T follicular helper cell (primary cell): ENCODE data around the gene NLRP9.

Experiments
- DNase-seq: peaks from one replicate; pipeline ENCODE4 v3.0.0-alpha.2; 2020; ENCODE audit warnings: low read depth

Gene NLRP9

DNA sequence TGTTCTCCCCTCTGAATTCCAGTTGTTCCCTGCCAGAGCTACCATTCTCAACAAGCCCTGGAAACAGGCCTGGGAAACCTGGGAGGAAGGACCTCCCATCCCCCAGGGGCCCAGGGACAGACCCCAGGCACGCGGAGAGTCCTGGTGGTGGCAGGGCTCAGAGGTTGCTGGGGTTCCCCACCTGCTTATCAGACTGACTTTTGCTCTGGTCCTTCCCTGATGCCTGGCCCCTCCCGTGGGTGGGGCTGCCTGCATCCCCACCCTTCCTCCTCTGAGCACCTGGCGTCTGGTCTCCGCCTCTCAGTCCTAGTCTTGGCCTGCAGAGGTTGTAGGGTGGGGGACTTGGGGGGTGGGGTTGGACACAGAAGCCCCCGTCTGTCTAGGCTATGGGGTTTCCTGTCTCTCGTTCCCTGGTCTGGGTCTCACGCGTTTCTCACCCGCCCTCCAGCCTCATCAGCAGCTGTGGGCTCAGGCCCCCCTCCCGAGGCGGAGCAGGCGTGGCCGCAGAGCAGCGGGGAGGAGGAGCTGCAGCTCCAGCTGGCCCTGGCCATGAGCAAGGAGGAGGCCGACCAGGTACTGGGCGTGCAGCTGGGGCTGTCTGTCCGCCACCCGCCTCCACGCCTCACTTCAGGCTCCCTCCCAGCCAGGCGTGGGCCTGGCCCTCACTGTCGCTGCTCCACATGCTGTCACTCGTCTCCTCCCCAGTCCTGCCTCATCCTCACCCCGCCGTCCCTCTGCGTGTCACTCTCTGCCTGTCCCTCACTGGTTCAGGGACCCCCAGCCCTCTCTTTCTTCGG is 49.6 kb downstream of the NLRP9 start:
- no peak for DNase-seq

DNA sequence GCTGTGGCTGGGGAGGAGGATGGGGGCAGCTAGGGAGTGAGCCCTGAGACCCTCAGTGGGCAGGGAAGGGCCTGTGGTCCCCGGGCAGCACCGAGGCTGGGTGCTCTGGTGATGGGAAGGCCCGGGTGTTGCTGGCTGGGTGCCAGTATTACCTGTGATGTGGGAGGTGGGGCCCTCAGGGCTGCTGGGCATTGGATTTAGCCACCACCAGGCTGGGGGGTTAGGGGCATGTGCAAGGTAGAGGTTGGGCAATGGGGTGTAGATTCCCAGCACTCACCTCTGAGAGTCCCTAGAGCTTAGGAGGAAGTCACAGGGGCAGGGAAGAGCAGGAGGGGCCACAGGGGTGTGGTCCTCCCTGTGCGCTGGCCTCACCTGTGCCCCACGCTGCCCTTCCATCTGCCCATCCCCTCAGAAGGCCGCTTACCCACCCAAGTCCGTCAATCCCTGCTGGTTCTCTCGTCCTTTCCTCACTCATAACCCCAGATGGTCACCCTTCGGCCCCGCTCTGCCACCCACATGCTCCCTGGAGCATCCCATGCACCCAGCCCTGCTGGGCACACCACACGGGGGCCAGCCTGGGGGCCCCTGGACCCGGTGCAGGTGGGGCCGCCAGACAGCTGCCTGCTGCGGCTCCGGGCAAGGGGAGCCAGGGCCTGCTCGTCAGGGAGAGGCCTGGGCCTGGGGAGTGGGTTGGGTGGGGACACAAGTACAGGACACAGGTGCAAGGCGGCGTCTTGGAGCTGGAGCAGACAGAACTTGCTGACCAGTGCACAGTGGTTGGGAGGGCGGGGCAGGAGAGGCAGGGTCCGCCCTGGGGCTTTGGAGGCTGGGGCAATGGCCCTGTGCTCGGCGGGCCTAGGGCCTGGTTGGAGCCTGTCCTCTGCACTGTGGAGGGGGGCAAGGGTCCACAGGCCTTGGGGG is 50.7 kb downstream of the NLRP9 start:
- DNase-seq, result no peak

DNA sequence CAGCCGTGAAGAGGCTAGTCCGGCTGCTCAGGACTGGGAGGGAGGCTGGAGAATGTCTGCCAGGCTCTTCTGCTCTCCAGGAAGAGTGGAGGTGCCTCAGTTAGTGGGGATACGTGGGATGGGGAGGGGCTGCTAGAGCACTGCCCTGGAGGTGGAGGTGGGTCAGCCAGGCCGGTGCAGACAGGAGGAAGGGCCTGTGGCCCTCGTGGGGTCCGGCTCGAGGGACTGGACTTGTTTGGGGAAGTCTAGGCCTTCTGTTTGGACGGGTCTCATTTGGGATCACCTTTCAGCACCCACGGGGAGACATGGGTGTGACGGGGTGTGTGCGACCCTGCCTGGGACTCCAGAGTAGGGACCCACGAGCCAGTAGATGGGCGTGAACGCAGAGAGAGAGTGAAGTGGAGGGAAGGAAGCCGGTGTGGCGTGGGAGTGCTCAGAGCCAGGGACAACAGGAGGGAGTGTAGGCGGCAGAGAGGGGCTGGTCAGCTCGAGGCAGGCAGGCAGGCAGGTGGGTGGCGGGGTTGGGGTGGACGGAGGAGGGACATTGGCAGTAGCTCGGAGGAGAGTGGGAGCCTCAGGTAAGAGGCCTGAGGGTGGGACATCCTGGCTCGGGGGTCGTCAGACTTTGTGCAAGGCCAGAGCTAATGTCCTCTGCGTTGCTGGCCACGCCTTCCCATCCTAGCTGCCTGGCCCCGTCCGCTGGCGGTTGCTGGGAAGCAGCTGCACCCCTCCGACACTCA is 51.7 kb downstream of the NLRP9 start:
- no peak for DNase-seq

DNA sequence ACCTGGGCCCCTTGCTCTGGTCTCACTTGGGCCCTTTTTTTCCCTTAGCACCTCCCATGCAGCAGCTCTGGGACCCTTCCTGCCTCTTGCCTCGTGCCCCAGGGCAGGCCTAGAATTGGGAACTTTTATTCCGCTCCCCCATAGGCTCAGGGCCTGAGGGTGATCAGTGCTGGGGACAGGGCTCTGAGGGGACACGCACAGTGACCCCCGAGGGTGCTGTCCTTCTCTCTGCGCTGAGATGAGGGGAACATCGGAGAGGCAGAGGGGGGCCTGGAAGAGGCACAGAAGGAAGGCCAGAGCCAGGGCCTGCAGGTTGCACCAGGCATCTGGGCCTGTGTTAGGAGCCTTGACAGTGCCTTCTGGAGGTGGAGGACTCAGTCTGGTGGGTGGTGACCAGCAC is 52.4 kb downstream of the NLRP9 start:
- no peak for DNase-seq

DNA sequence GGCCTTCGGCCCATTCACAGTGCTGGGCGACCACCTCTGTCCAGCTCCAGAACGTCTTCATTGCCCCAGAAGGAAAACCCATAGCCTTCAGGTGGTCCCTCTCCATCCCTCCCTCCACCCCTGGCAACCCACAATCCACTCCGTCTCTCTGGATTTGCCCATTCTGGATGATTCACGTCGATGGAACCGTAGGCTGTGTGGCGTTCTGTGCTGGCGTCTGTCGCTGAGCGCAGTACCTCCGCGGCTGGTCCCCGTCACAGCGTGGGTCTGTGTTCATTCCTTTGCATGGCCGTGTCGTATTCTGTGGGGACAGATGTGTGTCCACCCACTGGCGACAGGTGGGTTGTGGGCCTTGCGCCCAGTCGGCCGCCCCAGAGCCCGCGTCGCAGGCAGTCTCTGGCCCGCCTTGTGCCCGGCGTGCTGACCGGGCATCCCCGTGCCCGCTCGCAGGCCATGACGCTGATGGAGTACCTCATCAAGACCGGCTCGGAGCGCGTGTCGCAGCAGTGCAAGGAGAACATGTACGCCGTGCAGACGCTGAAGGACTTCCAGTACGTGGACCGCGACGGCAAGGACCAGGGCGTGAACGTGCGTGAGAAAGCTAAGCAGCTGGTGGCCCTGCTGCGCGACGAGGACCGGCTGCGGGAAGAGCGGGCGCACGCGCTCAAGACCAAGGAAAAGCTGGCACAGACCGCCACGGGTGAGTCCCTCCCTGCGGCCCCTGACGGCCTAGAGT is 53.1 kb downstream of the NLRP9 start:
- DNase-seq, result no peak

DNA sequence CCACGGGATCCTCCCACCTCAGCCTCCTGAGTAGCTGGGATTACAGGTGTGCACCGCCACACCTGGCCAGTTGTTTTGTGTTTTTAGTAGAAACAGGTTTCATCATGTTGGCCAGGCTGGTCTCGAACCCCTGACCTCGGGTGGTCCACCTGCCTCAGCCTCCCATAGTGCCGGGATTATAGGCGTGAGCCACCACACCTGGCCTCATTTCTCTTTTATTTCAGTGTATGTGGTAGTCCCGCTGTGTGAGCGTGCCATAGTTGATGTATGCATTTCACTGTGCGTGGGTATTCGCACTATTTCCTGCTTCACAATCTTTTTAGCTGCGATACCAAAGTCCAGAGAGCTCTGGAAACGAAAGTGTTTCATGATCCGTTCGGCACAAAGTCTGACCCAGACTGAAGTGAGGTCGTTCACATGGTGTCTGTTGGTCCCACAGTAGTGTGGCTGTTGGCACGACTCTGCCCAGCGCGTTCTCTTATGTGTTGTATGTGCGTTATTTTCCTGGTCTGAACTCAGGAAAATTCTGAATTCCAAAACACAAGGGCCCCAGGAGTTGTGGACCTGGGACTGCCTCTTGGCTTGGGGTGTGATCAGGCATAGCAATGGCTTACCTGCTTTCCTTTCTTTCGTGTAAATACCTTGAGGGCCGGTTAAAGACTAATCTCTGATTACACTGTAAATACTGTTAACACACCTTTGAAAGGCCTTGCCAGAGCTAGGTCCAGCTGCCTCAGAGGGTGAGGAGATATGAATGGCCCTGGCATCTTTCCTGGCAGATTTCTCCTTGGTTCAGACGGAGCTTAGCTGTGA is 54.5 kb downstream of the NLRP9 start:
- DNase-seq, result no peak

DNA sequence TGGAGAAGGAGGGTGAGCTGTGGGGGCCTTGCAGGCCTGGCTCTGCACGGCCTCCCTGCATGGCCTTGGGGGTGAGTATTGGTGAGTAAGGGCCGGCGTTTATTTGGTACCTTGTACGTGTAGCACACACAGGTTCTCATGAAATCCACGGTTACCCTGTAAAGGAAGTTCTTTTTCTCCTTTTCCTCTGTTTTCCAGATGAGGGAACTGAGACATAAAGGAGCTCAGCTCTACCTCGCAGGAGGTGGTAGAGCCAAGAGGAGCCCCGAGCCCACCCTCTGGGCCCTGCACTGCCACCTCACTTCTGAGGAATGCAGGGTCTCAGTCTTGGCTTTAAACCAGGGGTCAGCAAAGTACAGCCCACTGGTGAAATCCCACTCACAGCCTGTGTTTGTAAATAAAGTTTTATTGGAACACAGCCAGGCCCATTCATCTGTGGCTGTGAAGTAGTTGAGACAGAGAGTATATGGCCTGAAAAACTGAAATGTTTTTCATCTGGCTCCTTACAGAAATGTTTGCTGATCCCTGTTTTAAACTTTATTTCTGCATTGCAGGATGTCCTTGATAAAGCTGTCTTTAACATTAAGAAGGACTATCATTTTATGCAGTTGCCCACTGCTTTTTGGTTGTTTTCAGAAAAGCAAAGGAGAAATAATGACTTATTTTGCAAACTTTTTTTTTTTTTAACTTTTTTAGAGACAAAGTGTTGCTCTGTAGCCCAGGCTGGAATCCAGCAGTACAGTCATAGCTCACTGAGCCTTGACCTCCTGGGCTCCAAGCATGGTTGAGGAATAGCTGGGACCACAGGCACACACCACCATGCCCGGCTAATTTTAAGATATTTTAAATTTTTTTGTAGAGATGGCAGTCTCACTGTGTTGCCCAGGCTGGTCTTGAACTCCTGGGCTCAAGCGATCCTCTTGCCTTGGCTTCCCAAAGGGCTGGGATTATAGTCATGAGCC is 56.8 kb downstream of the NLRP9 start:
- no peak for DNase-seq

DNA sequence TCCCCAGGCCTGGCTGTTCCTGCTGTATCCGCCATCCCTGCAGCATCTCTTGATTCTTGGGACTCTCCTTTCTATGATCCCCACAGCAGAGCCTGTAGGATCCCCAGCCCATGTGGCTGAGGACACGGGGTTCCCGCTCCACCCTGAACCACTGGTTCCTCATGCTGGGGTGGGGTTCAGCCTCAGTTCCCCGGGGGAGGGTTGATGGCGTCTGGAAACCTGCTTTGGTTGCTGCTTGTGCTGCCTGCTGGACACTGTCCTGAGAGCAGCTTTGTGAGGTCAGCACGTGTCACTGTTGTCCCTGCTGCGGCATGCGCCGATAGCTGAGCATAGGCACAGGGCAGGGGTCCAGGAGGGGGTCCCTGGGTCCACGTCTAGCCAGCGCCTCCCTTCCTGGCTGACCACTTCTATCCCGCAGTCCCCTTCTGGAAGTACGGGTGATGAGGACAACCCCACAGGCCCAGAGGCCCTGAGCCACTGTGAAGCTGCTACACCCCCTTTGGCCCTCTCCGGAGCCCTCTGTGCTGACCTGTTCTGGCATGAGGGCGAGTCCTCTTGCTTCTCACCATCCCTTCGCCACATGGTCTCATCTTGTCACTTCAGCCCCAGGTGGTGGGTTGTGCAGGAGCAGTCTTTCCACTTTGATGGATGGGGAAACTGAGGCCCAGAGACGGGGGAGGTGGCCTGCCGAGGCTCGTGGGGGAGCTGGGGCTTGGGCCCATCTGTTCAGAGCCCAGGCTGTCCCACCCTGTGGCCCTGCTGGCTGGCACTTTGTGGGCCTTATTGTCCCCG is 57.7 kb downstream of the NLRP9 start:
- DNase-seq, result no peak

DNA sequence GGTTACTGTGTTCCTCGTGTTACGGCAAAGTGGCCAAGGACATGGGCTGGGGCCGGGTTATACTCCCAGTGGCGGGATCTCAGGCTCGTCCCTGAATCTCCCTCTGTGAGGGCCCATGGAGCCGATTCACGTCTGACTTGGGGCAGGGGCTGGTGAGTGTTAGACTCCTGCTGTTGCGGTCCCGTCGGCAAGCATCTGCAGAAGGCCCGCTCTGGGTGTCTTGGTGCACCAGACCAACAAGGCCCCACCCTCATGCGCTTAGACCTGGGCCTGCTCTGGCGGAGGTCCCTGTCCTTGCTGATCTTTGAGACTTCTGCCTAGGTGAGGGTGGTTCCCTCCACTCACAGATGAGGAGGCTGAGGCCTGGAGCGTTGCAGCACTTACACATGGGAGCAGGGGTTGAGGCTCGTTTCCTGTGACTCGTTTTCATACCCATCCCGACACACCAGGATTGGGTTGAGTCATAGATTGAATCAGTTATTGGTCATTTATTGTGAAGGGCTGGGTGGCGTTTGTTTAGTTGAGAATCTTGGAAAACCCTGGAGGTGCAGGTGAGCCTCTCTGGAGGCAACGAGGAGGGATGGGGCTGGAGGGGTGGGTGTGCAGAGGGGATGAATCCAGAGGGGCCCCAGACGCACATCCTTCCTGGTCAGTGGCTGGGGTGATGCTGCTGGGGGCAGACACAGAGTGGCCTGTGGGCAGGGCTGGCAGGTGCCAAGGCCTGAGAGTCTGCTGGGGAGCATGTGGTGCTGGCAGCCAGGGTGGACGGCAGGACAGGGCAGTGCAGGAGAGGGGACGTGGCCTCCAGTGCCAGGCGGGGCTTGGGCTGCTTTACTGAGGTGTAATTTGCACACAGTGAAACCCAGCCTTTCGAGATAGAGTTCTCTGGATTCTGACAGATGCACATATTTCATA is 58.6 kb downstream of the NLRP9 start:
- no peak for DNase-seq

DNA sequence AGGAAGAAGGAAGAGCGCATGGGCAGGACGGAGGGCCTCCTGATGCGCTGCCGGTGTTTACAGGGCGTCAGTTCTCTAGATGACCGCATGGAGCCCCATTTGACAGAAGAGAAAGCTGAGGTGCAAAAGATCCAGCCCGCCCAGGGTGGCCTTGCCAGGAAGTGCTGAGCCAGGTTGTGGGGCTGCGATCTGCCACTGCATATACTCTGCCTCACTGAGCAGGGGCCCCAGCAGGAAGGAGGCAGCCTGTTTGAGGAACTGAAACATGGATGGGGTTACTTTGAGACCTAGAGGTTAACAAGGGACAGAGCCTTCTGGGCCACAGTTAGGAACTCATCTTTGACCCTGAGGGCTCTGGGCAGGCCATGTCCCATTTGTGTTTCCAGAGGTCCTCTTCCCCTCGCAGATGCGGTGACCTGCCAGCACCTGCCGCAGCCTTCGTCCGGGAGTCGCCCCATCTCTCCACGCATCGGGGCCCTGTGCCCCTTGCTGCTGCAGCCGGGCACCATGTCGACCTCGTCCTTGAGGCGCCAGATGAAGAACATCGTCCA is 60.0 kb downstream of the NLRP9 start:
- no peak for DNase-seq

DNA sequence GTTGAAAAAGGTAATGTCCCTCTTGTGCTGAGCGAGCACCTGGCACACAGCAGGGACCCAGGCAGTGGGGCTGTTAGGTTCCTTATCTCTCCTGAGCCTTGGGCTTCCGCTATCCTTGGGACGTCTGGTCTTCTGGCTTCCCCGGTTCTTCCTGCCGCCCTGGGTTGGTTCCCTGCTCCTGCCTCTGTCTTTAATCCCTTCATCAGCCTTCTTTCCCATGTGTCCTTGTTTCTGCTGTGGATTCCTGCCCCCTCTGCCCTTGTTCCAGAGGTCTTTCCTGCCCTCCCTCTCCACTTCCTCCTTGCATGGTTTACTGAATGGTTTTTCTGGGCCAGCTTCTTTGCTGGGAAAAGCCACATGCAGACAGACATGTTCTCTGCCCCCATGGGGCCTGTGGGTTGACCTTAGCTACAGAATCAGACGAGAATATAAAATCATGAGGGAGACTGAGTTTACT is 60.6 kb downstream of the NLRP9 start:
- no peak for DNase-seq

DNA sequence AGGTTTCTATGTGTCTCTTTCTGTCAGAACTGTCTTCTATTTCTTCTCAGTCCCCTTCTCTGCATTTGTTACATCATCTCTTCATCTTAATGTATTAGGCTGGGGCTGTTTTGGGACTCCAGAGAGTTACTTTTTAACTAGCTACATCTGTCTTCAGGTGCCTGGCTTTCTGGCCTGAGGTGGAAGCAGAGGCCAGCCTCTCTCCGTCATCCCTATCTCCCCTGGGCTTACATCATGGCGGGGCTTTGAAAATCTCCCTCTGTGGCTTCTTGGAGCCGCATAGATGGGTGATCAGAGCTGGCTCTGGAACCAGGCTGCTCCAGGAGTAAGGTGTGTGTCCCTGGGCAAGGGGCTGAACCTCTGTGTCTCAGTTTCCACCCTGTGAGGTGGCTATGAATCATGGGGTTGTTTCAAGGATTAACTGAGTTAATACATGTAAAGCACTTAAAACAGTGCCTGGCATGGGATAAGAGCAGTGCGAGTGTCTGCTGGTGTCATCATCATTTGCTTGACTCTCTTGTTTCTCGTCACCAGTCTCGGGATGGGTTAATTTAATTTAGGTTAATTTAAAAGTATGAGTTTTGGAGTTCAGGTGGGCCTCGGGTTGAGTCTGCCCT is 61.2 kb downstream of the NLRP9 start:
- no peak for DNase-seq

DNA sequence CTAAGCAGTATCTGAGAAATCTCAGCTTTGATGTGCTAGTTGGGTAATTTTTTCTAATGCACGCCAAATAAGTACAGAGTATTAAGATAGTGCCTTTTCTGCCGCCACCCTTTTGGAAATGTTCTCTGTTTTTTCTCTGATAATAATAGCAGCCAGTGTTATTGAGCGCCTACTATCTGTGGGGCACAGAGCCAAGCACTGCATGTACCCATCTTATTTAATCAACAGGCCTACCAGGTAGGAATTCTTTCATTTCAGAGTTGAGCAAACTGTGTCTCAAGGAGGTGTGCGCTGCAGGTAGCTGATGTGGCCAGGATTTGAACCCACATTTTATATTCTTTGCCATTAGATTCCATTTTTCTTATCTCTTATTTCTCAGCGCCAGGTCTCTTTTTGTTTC is 61.8 kb downstream of the NLRP9 start:
- DNase-seq, result no peak

DNA sequence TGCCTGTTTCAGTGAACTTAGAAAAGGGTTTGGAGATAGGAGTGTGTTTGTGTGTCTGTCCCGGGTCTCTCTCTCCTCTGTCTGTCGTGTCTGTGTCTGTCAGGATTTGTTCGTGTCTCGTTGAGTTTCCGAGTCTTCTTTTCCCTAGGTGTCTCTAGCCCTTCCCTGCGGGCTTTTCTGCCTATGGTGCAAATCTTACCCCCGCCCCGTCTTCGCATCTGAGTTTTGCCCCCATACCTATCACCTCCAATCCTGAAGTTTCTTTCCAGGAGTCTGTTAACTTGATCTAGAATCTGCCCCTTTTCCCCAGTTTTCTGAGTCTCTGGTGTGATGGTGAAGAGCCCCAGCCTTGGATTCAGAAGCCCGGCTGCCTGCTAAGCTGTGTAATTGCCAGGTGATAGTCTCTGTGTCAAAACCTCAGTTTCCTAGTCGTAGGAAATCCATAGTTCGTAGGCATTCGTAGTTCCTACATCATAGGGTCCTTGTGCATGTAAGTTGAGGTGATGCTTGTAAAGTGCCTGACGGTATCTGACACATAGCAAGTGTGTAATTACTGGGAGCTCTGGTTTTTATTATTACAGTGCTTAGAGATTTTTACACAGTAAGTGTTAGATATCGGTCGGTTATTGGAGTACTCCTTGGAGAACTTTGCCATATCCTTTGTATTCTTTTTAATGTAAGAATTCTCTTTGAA is 62.4 kb downstream of the NLRP9 start:
- no peak for DNase-seq

DNA sequence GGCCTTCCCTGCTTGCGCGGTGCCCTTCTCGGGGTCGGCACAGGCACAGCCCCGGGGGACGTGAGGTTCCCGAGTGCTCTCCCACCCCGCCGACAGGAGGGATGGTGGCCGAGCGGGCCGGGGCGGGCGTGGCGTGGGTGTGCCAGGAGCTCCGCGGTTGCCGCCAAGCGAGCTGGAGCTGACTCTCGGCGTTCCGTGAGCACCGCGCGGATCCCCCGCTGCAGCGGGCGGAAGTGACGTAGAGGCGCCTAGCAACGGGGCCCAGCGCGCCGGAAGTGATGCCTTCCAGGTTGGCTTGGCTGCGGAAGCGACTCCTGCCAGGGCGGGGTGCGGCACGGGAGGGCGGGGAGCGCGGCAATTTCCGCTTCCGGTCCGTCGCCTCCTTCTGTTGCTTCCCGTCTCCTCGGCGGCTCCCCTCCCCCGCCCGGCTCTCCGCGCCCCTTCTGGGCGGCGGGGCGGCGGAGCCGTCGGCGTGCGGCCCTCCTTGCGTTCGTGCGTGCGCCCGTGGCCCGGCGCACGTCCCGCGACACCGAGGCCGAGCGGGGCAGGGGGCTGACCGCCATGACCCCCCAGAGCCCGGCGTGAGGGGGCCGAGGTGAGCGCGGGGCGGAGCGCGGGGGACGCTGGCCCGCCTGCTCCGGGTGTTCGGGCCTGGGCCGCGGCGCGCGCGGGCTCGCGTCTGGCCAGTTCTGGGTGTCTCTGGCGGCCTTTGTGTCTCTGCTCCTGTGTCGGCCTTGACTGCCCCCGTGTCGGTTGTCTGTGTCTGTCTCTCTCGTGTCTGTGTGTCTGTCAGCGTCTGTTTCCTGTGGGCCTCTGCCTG is 63.2 kb downstream of the NLRP9 start, which contains the start of gene EPN1:
TSS of gene EPN1 (plus strand) at position 386 of the 820 bp plus-strand sequence. CDS start 3,402 bp downstream, outside the sequence.
- peak; percentile 99 for DNase-seq
